GM21447 (cell line): ENCODE results near the gene PACSIN3.

Source experiments
- ATAC-seq: cut with Tn5 transposase; IDR thresholded peaks from one replicate; pipeline ENCODE4 v1.9.1; 2021; ENCODE audit not compliant: unreplicated experiment

Gene PACSIN3

GRCh38 chr11:47154616-47155570 is 31.3 kb downstream of the PACSIN3 start:
- ATAC-seq, result no peak

DNA sequence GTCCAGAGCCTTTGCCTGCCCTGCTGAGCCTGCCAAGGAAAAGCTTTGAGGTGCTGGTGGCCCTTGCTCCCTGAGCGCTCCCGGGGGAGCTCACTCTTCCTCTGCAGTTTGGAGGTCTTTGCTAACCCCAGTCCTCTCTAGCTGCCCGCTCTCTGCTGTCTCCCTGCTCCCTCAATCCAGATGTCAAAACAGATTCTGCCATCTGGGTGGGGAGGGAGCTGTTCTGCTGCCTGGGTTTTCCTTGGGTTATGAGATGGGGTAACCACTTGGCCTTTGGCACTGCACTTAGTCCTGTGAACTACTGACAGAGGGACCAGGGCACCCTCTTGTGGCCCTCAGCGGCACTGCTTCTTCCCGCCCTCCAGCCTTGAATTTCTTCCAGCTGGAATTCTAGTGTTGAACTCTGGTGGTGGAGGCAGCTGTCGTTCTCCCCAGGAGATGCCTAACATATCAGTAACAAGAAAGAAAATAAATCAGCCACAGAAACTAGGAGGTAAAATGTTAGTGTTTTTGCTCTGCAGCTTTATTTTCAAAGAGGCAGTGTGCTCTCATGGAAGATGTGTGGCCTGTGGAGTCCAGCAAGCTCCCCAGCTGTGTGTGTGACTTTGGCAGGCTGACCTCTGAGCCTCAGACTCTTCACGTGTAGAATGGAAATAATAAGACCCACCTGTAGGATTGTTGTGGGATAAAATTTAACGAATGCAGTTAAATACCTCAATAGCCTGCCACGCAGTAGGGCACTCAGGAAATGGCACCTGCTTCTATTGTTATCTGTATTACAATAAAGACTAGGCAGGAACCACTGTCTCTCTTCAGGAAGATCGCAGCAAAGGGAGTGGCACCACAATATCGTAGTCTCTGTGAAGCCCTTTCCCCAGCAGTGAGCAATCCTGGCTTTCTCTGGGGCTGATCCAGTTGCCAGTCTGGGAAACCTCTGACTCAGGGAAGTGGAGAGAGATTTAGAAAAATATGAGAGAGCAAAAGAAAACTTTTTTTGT is 33.0 kb downstream of the PACSIN3 start:
- ATAC-seq, result no peak

- no peak for ATAC-seq
Observed at GRCh38 chr11:47152126-47152952, 33.9 kb downstream of the PACSIN3 start.

DNA sequence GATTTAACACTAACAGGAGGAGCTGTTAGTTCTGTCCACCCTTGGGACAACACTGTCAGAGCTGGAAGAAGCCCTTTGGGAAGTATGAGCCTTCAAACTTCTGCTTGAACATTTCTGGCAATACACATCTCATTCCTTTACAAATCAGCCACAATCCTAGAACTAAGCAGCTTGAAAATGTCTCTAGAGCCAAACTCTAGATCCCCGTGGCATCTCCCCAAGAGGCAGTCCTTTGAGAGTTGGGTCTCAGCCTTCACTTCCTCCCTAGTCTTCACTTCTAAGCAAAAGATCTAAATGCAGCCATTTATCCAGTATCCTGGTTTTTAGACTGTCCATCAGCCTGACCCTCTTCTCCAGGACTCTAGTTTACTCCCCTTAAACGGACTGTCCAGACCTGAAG is 36.5 kb downstream of the PACSIN3 start:
- no peak for ATAC-seq

DNA sequence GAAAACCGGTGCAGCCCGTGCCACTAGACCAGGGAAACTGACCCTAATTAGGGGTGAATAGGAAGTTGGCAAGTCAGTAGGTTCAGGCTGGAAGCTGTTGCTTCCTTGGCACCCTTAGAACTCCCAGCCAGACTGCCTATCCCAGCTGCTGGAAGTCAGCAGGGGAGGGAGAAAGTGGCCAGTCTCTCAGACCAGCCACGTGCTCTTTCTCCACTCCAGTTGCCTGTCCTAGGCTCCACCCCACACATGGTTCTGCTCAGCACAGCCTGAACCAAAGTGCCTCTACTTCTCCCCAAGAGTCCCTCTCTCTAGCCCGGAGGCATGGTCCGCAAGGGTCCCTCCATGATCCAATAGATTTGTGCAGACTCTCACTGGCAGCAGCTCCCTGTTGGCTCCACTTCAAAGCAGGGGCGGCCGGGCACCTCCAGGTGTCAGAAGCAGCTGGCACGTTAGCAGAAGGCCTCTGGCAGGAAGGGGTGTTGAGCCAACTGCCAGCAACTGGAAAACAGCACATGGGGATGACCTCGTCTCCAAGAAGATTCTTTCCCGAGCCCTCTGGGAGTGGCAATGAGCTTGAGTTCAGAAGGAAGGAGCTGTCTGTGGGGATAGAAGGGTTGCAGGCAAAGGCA is 37.2 kb downstream of the PACSIN3 start:
- no peak for ATAC-seq

- no peak for ATAC-seq
Observed at GRCh38 chr11:47148270-47148669, 38.0 kb downstream of the PACSIN3 start.

- no peak for ATAC-seq
Observed at GRCh38 chr11:47147681-47148080, 38.6 kb downstream of the PACSIN3 start.

- no peak for ATAC-seq
Observed at GRCh38 chr11:47147250-47147649, 39.0 kb downstream of the PACSIN3 start.

DNA sequence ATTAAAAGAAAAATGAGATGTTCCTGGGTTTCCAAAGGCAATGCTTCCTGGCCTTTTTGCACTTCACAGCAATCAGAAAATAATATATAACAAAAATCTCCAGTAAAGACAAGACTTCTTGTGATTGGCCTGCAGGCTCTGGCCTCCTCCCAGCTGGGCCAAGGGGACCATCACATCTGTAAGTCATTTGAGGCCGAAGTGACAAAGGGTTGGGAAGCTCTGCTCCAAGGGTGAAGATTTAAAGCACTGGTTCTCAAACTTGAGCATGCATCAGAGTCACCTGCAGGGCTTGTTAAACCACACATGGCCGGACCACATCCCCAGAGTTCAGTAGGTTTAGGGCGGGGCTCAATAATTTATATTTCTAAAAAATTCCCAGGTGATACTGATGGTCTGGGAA is 41.7 kb downstream of the PACSIN3 start:
- no peak for ATAC-seq

DNA sequence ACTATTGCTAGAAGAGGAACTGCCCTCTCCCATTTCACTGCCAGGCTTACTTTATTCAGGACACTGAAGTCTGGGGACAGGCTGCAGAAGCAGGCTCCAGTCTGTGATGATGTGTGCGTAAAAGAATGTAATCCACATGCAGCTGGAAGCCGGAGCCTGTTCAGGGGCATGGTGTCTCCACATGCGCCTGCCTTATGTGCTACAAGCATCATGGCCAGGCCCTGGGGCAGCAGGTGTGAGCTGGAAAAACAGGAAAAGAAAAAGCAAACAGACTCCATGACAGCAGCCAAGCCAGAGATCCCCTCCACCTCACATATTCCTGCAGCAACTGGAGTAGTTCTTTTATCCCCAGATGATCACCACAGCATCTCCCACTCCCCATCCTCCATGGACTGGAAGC is 42.9 kb downstream of the PACSIN3 start:
- ATAC-seq, result no peak

- no peak for ATAC-seq
Observed at GRCh38 chr11:47139878-47140277, 46.4 kb downstream of the PACSIN3 start.

DNA sequence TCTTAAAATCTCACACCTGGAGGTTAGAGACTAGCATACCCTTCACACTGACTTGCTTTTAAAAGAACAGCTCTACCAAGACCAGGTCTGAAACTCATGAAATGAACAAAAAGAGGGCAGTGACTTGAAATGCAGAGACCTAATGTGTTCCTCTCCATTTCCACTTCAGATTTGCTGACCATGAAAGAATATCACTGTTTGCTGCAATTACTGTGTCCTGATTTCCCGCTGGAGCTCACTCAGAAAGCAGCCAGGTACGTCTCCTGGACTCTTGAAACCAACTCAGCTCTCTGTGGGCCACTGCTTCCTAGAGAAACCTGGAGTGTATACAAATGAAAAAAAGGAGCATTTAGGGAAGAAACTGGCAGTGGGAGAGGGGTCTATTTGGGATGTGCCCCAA is 48.8 kb downstream of the PACSIN3 start:
- no peak for ATAC-seq

GRCh38 chr11:47136921-47137320 is 49.3 kb downstream of the PACSIN3 start:
- ATAC-seq, result no peak

DNA sequence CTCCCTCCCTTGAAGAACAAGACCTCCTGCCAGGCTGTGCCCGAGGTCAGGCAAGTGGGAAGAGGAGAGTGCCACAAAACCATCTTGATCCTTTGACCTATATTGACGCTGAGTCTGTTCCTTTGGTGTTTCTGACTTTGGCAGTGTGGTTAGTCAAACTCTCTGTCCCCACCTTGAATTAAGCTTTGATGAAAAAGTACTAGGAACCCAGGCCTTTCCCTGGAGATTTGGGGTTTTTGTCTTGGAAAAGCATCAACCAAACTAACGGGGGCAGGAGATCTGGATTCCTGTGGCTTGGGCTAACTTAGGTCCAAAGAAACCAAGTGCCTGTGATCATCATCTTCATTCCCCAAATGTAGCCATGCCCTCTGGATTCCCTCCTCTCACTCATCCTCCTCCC is 49.9 kb downstream of the PACSIN3 start:
- no peak for ATAC-seq

DNA sequence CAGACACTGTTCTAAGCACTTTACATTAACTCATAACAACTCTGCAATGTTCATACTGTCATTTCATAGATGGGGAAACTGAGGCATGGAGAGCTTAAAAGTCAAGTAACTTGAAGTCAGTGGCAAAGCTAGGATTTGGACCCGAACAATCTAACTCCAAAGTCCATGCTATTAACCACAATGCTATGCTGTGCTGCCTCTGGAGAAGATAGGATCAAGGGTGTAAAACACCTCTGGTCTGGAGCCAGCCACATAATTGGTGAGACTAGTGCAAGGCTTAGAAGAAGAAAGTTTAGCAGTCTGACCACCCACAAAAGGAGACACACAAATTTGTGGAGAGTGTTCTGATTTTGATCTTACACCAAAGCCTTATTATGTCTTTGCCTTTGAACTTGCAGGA is 53.3 kb downstream of the PACSIN3 start:
- no peak for ATAC-seq

DNA sequence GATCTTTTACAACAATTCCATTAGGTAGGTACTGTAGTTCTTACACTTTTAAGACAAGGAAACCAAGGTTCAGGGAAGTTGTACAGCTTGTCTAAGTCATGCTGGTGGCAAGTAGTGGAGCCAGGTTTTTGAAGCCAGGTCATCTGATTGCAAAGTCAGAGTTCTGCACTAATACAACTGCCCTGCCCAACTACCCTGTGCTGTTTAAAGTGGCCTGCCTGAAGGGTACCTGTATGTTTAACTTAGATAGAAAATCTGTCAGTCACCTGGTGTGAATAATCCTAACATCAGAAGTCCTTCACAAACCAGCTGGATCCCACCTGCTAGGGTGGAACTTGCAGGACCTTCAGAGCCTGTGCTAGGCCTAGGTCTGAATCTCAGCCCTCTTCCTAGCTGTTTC is 53.7 kb downstream of the PACSIN3 start:
- no peak for ATAC-seq

GRCh38 chr11:47131136-47131535 is 55.1 kb downstream of the PACSIN3 start:
- no peak for ATAC-seq

GRCh38 chr11:47130543-47130942 is 55.7 kb downstream of the PACSIN3 start:
- ATAC-seq, result no peak
